ENCODE data around the gene TBL3.

Gene TBL3

DNA sequence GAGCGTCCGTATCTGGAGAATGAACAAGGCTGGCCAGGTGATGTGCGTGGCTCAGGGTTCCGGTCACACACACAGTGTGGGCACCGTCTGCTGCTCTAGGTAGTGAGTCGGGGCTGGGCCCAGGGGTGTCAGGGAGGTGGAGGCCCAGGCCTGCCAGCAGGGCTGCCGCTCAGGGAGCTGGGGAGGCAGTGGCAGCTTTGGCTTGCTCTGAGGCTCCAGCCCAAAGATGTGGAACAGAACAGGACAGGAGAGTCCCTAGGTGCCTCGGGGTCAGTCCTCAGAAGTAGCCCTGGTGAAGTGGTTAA, 4.3 kb downstream of the TBL3 start:
- H3K27ac ChIP-seq: no peak overlapping the region
- peaks cover 14 to 32% (median 18%) of the 10 kb centered on the region in 10 experiments for H3K4me1 ChIP-seq
- TF ChIP-seq Cebpa-rat (IDR thresholded peaks at IDR 0.05): no peak
- peaks cover 32 to 38% (median 37%) of the 10 kb centered on the region in 11 experiments for H3K27me3 ChIP-seq
- no peak overlapping the region for H3K4me2 ChIP-seq
- peaks cover 54 to 65% (median 57%) of the 10 kb centered on the region in 11 experiments for H3K36me3 ChIP-seq
- H3K4me3 ChIP-seq: no peak overlapping the region
- no peak overlapping the region for H3K9ac ChIP-seq
- H4K20me1 ChIP-seq: peaks cover 0 to 90% (median 74%) of the 10 kb centered on the region in 11 experiments; a peak in 19 of 22 replicates
- H3K9me3 ChIP-seq (replicated peaks in 1 of 11): no peaks in the 10 kb centered on the region

DNA sequence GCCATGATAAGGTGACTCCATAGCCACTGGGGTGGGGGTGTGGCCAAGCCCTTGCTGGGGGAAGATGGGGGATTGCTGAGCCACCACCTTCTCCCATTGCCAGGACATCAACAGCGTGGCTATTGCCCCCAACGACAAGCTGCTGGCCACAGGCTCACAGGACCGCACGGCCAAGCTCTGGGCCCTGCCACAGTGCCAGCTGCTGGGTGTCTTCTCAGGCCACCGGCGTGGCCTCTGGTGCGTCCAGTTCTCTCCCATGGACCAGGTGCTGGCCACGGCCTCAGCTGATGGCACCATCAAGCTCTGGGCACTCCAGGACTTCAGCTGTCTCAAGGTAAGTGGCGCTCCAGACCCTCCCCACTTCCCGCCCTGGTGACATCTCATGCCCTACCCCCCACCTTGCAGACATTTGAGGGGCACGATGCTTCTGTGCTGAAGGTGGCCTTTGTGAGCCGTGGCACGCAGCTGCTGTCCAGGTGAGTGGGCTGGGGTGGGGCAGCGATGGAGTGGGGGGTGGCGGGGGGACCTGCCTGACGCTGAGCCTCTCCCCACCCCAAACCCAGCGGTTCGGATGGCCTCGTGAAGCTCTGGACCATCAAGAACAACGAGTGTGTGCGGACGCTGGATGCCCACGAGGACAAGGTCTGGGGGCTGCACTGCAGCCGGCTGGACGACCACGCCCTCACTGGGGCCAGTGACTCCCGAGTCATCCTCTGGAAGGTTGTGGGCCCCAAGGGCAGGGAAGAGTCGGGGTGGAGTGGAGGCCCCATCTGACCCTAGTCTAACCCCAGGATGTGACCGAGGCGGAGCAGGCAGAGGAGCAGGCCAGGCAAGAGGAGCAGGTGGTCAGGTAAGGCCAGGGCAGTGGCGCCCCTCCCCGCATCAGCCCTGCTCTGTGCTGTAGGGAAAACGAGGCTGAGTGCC, 5.4 kb downstream of the TBL3 start:
- Histone ChIP-seq H3K4me1 (peaks cover 11 to 28% (median 16%) of the 10 kb centered on the region in 10 experiments), H3K9ac (no peak overlapping the region)

DNA sequence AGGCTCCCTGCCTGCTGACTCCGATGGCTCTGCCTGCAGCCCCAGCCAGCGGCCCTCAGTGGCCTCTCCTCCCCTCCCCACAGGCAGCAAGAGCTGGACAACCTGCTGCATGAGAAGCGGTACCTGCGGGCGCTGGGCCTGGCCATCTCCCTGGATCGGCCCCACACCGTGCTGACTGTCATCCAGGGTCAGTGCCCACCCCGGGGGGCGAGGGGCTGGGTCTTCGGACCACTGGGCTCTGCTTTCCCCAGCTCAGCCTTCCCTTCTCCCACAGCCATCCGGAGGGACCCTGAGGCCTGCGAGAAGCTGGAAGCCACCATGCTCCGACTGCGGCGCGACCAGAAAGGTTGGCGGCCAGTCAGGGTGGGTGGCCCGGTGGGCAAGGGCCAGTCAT, 6.0 kb downstream of the TBL3 start:
- no peak overlapping the region for H3K9ac ChIP-seq
- no peak for TF ChIP-seq Cebpa-rat (IDR thresholded peaks at IDR 0.05)
- peaks cover 54 to 65% (median 57%) of the 10 kb centered on the region in 11 experiments for H3K36me3 ChIP-seq
- no peak overlapping the region for H3K27ac ChIP-seq
- no peaks in the 10 kb centered on the region for H3K9me3 ChIP-seq (replicated peaks in 1 of 11)
- H4K20me1 ChIP-seq: peaks cover 0 to 100% (median 91%) of the 10 kb centered on the region in 11 experiments; a peak in 19 of 22 replicates
- H3K4me2 ChIP-seq: no peak overlapping the region
- H3K4me3 ChIP-seq: no peak overlapping the region
- peaks cover 49 to 55% (median 54%) of the 10 kb centered on the region in 11 experiments for H3K27me3 ChIP-seq
- H3K4me1 ChIP-seq: peaks cover 6 to 24% (median 11%) of the 10 kb centered on the region in 10 experiments

More for the DNA sequence above, 5.4 kb downstream of the TBL3 start:
- Histone ChIP-seq H3K27ac (no peak overlapping the region), H4K20me1 (peaks cover 0 to 100% (median 85%) of the 10 kb centered on the region in 11 experiments; a peak in 19 of 22 replicates), H3K36me3 (peaks cover 54 to 65% (median 57%) of the 10 kb centered on the region in 11 experiments), H3K4me3 (no peak overlapping the region), H3K9me3 (replicated peaks in 1 of 11) (no peaks in the 10 kb centered on the region), H3K4me2 (no peak overlapping the region), H3K27me3 (peaks cover 43 to 49% (median 47%) of the 10 kb centered on the region in 11 experiments)
- no peak for TF ChIP-seq Cebpa-rat (IDR thresholded peaks at IDR 0.05)

DNA sequence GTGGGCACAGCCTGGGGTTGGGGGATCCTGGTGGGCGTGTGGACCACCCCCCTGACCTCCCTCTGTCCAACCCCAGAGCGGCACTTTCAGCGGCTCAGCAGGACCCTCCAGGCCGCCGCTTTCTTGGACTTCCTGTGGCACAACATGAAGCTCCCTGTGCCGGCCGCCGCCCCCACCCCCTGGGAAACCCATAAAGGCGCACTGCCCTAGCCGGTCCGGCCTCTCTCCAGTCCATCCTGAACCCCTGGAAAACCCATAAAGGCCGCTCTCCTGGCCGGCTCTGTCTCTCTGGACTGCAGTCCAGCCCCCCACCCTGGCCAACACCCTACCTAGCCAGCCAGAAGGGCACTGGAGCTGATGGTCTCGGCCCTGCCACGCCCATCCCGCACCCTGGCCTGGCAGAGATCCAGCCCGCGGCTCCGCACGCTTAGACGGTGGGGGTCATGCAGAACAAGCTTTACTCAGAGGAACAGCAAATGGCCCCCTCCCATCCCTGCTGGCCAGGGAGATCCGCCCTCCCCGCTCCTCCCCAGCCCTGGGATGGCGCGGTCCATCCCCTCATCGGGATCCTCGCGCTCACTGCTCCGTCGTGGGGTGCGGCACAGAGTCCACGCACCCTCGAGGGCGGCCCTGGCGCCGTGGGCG, 6.7 kb downstream of the TBL3 start:
- Histone ChIP-seq H4K20me1 (peaks cover 0 to 100% (median 87%) of the 10 kb centered on the region in 11 experiments; a peak in 19 of 22 replicates), H3K4me2 (no peak overlapping the region), H3K27me3 (peaks cover 57 to 62% (median 61%) of the 10 kb centered on the region in 11 experiments), H3K9me3 (replicated peaks in 1 of 11) (no peaks in the 10 kb centered on the region), H3K9ac (no peak overlapping the region), H3K4me1 (peaks cover 1 to 24% (median 10%) of the 10 kb centered on the region in 10 experiments; a peak in 19 of 20 replicates), H3K36me3 (peaks cover 54 to 63% (median 57%) of the 10 kb centered on the region in 11 experiments), H3K27ac (no peak overlapping the region), H3K4me3 (no peak overlapping the region)
- no peak for TF ChIP-seq Cebpa-rat (IDR thresholded peaks at IDR 0.05)

DNA sequence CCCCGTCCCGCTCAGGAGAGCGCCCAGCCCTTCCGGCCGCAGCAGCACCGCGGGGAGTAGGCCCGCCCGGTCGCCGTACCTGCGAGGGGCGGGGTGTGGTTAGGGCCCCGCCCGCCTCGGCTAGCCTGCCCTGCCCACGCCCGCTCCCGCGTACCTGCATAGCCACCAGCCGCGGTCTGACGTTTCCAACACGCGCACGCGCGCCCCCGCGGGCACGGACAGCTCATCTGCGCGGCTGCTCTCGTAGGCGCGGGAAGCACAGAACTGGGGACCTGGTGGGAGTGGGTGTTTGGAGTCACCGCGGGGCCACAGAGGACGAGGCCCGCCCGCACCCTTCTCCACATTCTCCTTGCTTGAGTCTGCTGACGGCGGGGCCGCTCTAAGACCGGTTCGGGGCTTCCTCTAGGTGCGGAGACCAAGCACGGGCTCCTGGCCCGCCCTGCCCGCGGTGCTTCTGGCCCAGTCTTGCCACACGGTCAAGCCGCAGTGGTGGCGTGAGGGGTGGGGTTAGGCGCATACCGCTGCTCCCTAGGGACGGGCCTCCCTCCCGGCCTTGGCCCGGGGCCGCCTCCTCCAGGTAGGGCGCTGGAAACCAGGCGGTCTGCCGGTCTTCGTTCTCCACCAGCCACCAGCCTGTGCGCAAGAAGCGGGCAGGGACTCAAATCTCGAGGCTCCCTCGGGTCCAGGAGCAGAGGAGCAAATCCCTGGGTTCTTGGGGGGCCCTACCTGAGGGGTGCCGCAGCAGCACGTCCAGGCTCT, 7.6 kb downstream of the TBL3 start:
- Histone ChIP-seq H3K27me3 (peaks cover 60 to 71% (median 68%) of the 10 kb centered on the region in 11 experiments), H3K9ac (no peak overlapping the region), H4K20me1 (peaks cover 0 to 92% (median 78%) of the 10 kb centered on the region in 11 experiments; a peak in 19 of 22 replicates), H3K4me2 (peak overlapping the region in 4 of 11 experiments; percentile 5 to 22 (median 14); a peak in 3 of 22 replicates), H3K27ac (no peak overlapping the region), H3K4me1 (peaks cover 0 to 23% (median 11%) of the 10 kb centered on the region in 10 experiments; a peak in 13 of 20 replicates), H3K4me3 (no peak overlapping the region), H3K9me3 (replicated peaks in 1 of 11) (no peaks in the 10 kb centered on the region), H3K36me3 (peaks cover 50 to 54% (median 52%) of the 10 kb centered on the region in 11 experiments)
- no peak for TF ChIP-seq Cebpa-rat (IDR thresholded peaks at IDR 0.05)

DNA sequence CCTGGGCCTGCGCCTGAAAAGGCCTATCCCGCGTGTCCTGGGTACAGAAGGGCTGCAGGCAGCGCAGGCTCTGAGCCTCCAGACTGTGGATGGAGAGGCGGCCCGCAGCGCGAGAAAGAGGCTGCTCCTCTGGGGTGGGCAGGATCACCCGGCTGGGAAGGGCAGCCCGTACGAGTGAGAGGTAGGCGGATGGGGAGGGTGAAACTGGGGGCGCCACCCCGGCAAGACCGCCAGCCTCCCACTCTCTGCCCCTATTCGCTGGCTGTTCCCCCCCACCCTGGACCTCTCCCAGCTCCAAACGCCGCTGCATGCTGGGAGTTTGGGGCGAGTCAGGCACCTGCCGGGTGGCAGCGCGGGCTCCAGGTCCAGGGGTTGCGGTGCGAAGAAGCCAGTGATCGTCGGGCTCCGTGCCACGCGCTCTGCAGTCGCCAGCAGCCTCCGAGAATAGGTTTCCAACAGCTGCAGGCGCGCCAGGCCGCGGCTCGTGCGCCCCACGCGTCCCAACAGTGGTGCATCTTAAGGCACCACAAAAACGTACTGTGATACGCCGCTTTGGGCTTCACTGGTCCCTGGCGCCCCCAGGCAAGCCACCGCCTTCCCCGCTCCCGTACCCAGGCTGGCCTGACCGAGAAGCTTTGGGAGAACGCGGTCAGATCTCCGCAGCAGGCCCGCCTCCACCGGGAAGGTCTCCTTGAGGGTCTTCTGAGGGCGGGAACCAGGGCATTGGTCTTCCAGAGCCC, 8.3 kb downstream of the TBL3 start:
- no peaks in the 10 kb centered on the region for H3K9me3 ChIP-seq (replicated peaks in 1 of 11)
- peak overlapping the region in 3 of 11 experiments; percentile 7 to 22 (median 21); a peak in 3 of 22 replicates for H3K4me2 ChIP-seq
- H3K36me3 ChIP-seq: peaks cover 42 to 48% (median 44%) of the 10 kb centered on the region in 11 experiments
- peaks cover 60 to 75% (median 68%) of the 10 kb centered on the region in 11 experiments for H3K27me3 ChIP-seq
- no peak overlapping the region for H3K4me3 ChIP-seq
- H3K4me1 ChIP-seq: peaks cover 6 to 31% (median 17%) of the 10 kb centered on the region in 10 experiments
- no peak for TF ChIP-seq Cebpa-rat (IDR thresholded peaks at IDR 0.05)
- H3K9ac ChIP-seq: no peak overlapping the region
- H4K20me1 ChIP-seq: peaks cover 0 to 88% (median 75%) of the 10 kb centered on the region in 11 experiments; a peak in 19 of 22 replicates
- H3K27ac ChIP-seq: no peak overlapping the region

DNA sequence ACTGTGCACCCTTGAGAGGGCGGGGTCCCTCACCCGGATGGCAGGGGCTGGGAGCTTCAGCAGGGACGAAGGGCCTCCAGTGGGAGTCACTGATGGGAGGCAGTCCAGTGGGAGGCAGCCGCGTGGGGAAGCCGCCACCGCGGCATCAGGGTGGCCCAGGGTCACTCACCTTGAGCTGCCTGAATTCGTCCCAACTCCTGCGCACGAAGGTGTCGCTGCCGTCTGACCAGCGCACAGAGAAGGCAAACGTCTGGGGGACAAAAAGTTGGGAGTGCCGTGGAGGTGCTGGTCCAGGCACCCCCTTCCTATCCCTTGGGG, 8.9 kb downstream of the TBL3 start:
- Histone ChIP-seq H3K36me3 (peaks cover 41 to 48% (median 43%) of the 10 kb centered on the region in 11 experiments), H3K9me3 (replicated peaks in 1 of 11) (no peaks in the 10 kb centered on the region), H4K20me1 (peaks cover 0 to 88% (median 73%) of the 10 kb centered on the region in 11 experiments; a peak in 19 of 22 replicates), H3K4me1 (peaks cover 12 to 36% (median 23%) of the 10 kb centered on the region in 10 experiments), H3K27me3 (peaks cover 60 to 75% (median 68%) of the 10 kb centered on the region in 11 experiments), H3K4me2 (no peak overlapping the region), H3K4me3 (no peak overlapping the region), H3K27ac (no peak overlapping the region), H3K9ac (no peak overlapping the region)
- no peak for TF ChIP-seq Cebpa-rat (IDR thresholded peaks at IDR 0.05)

DNA sequence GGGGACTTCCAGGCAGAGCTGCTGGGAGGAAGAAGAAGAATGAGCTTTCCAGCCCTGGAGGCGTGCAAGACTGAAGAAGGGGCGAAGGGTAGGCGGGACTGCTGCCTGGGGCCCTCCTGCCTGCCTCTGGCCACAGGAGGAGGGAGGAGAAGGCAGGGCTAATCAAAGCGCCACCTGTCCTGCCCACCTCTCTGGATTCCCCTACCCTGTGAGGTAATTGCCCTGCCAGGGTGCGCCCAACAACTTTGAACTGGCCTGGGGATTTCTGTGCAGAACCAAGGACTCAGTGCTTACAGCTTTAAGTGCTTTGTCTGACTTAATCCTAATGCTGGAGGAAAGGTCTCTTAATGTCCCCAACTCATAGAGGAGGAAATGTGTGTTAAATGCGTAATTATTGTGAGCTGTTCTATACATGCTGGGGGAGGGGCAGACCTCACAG, 9.6 kb downstream of the TBL3 start, which contains the start of gene NOXO1:
Gene NOXO1 (minus strand): TSS at position 72 of the 439 bp plus-strand sequence. CDS start 290 bp downstream, outside the sequence.
- no peaks in the 10 kb centered on the region for H3K9me3 ChIP-seq (replicated peaks in 1 of 11)
- peaks cover 0 to 88% (median 72%) of the 10 kb centered on the region in 11 experiments; a peak in 19 of 22 replicates for H4K20me1 ChIP-seq
- H3K4me3 ChIP-seq: no peak within 1 kb of the TSS
- no peak for TF ChIP-seq Cebpa-rat (IDR thresholded peaks at IDR 0.05)
- H3K4me1 ChIP-seq: peaks cover 18 to 43% (median 27%) of the 10 kb centered on the region in 10 experiments
- H3K4me2 ChIP-seq: peak within 1 kb of the TSS in 1 of 11 experiments; percentile 7; a peak in 1 of 22 replicates
- no peak within 1 kb of the TSS for H3K27ac ChIP-seq
- no peak within 1 kb of the TSS for H3K9ac ChIP-seq
- H3K27me3 ChIP-seq: peaks cover 60 to 75% (median 68%) of the 10 kb centered on the region in 11 experiments
- H3K36me3 ChIP-seq: peaks cover 41 to 48% (median 43%) of the 10 kb centered on the region in 11 experiments

Data from BLaER1 treated with 17β-estradiol and CSF1 and Interleukin-3, amounts not matched to agents 10 nM and 100 nM (cell line).